Smooth muscle cell (in vitro differentiated cells): ENCODE measurements around the gene EMP1. TPM values are rescaled to one million over a fixed set of nuclear protein-coding genes. Genes with fewer than 3 reads are reported as not detected.
A peak's percentile ranks its signal among the peaks of the same experiment; 100 is the strongest.

ENCODE experiments used
- DNase-seq: peaks from one replicate; lab custom pipeline; 2025; ENCODE audit not compliant: unreplicated experiment; lab: John Stamatoyannopoulos, UW
- H2AFZ ChIP-seq: fragments of 200-600 bp; sonication (generic); 2 replicates; pipeline ENCODE4 v1.6.0; 2016; ENCODE audit warnings: antibody characterized with exemption, low read depth, mild to moderate bottlenecking
- H3F3A ChIP-seq: fragments of 200-600 bp; sonication (generic); 2 replicates; pipeline ENCODE4 v1.6.0; 2017; ENCODE audit warnings: antibody characterized with exemption, low read depth
- H3K27ac ChIP-seq: fragments of 200-600 bp; sonication (generic); 2 replicates; pipeline ENCODE4 v1.5.1; 2016; ENCODE audit warnings: low read depth, mild to moderate bottlenecking
- H3K27me3 ChIP-seq: fragments of 200-600 bp; sonication (generic); 2 replicates; pipeline ENCODE4 v1.6.1; 2016; ENCODE audit warnings: low read depth, mild to moderate bottlenecking
- H3K36me3 ChIP-seq: fragments of 200-600 bp; sonication (generic); 2 replicates; pipeline ENCODE4 v1.5.1; 2016; ENCODE audit warnings: low read depth
- H3K4me1 ChIP-seq: fragments of 200-600 bp; sonication (generic); 2 replicates; pipeline ENCODE4 v1.5.1; 2016; ENCODE audit warnings: low read depth
- H3K4me2 ChIP-seq: fragments of 200-600 bp; sonication (generic); 2 replicates; pipeline ENCODE4 v1.6.0; 2016; ENCODE audit warnings: mild to moderate bottlenecking
- H3K4me3 ChIP-seq: fragments of 200-600 bp; sonication (generic); 2 replicates; pipeline ENCODE4 v1.5.1; 2016; ENCODE audit warnings: mild to moderate bottlenecking
- H3K79me2 ChIP-seq: fragments of 200-600 bp; sonication (generic); 2 replicates; pipeline ENCODE4 v1.6.0; 2016; ENCODE audit warnings: low read depth, mild to moderate bottlenecking
- H3K9ac ChIP-seq: fragments of 200-600 bp; sonication (generic); 2 replicates; pipeline ENCODE4 v1.6.0; 2016; ENCODE audit warnings: low read depth
- H3K9me3 ChIP-seq: fragments of 200-600 bp; sonication (generic); replicated peaks from 2 replicates; pipeline ENCODE4 v1.5.1; 2016; ENCODE audit warnings: low read depth
- H4K20me1 ChIP-seq: fragments of 200-600 bp; sonication (generic); 2 replicates; pipeline ENCODE4 v1.6.0; 2016; ENCODE audit warnings: low read depth
- CTCF ChIP-seq: fragments of 200-600 bp; sonication (generic); IDR thresholded peaks from 2 replicates; pipeline ENCODE4 v1.5.1; 2017; ENCODE audit warnings: borderline replicate concordance, mild to moderate bottlenecking, antibody characterized with exemption; ENCODE audit not compliant: insufficient read depth, poor library complexity, severe bottlenecking
- WGBS: methylation state at CpG from one replicate; pipeline ENCODE4 v1.1.7; 2016; ENCODE audit warnings: low lambda C conversion rate; 5-methylcytosine and 5-hydroxymethylcytosine counted together
- polyA plus RNA-seq: library from polyadenylated mRNA; unstranded; fragments of >200 nt; fragmentation: Nextera tagmentation; extraction: Ambion mirVana; gene quantifications from 2 replicates; pipeline ENCODE4 v1.2.1, GENCODE V29; 2016
- total RNA-seq: library from RNA; depleted of rRNA; stranded (reverse); fragments of >200 nt; gene quantifications from 2 replicates; pipeline ENCODE4 v1.2.3, GENCODE V29; 2014

Gene EMP1
- total and polyA plus RNA-seq, 2 experiments from 2014 or later, result 13.2 to 52.0 TPM

GRCh38 chr12:13175499-13175898, 21.0 kb upstream of the EMP1 start:
- WGBS, result 37% methylated on average over 4 of the region's 4 CpGs
- DNase-seq, result no peak
- H3K36me3 ChIP-seq, result no peaks in the 10 kb centered on the region
- H3K27ac ChIP-seq, result peak overlapping the region; percentile 93
- no peaks in the 10 kb centered on the region for H3K79me2 ChIP-seq
- H3F3A ChIP-seq, result peaks cover 24% of the 10 kb centered on the region
- H3K4me3 ChIP-seq, result no peak overlapping the region
- H2AFZ ChIP-seq, result no peak overlapping the region
- no peaks in the 10 kb centered on the region for H3K9me3 ChIP-seq
- no peaks in the 10 kb centered on the region for H4K20me1 ChIP-seq
- H3K9ac ChIP-seq, result no peak overlapping the region
- H3K4me2 ChIP-seq, result peak overlapping the region; percentile 35
- no peak for TF ChIP-seq CTCF
- peaks cover 53% of the 10 kb centered on the region for H3K4me1 ChIP-seq
- H3K27me3 ChIP-seq, result no peaks in the 10 kb centered on the region

GRCh38 chr12:13176256-13176655, 20.3 kb upstream of the EMP1 start:
- Histone ChIP-seq H3K27me3 (no peaks in the 10 kb centered on the region), H3K4me2 (no peak overlapping the region), H3K9me3 (no peaks in the 10 kb centered on the region), H3K4me3 (no peak overlapping the region), H2AFZ (no peak overlapping the region), H4K20me1 (no peaks in the 10 kb centered on the region), H3F3A (peaks cover 24% of the 10 kb centered on the region), H3K36me3 (no peaks in the 10 kb centered on the region), H3K27ac (peak overlapping the region; percentile 93), H3K9ac (no peak overlapping the region), H3K4me1 (peaks cover 51% of the 10 kb centered on the region), H3K79me2 (no peaks in the 10 kb centered on the region)
- no peak for DNase-seq
- 82% methylated on average over 4 of the region's 4 CpGs for WGBS
- TF ChIP-seq CTCF, result no peak

- no peak for TF ChIP-seq CTCF
- peaks cover 39% of the 10 kb centered on the region for H3K4me1 ChIP-seq
- H3K36me3 ChIP-seq, result no peaks in the 10 kb centered on the region
- no peak for DNase-seq
- no peaks in the 10 kb centered on the region for H4K20me1 ChIP-seq
- no peaks in the 10 kb centered on the region for H3K79me2 ChIP-seq
- no peak overlapping the region for H3K4me2 ChIP-seq
- no peaks in the 10 kb centered on the region for H3K9me3 ChIP-seq
- peaks cover 26% of the 10 kb centered on the region for H3F3A ChIP-seq
- H2AFZ ChIP-seq, result no peak overlapping the region
- no peaks in the 10 kb centered on the region for H3K27me3 ChIP-seq
- H3K27ac ChIP-seq, result no peak overlapping the region
- no peak overlapping the region for H3K4me3 ChIP-seq
- no peak overlapping the region for H3K9ac ChIP-seq
- WGBS, result 91% methylated on average over 4 of the region's 4 CpGs
Measured at GRCh38 chr12:13177373-13177772, 19.2 kb upstream of the EMP1 start.

GRCh38 chr12:13177906-13178305, 18.6 kb upstream of the EMP1 start:
- 89% methylated on average over 4 of the region's 4 CpGs for WGBS
- no peak overlapping the region for H3K4me2 ChIP-seq

More at GRCh38 chr12:13177906-13178305, 18.6 kb upstream of the EMP1 start:
- H2AFZ ChIP-seq, result no peak overlapping the region
- no peak overlapping the region for H3K4me3 ChIP-seq
- H3K79me2 ChIP-seq, result no peaks in the 10 kb centered on the region
- no peak for TF ChIP-seq CTCF
- peaks cover 34% of the 10 kb centered on the region for H3K4me1 ChIP-seq
- no peak for DNase-seq
- H3K9ac ChIP-seq, result no peak overlapping the region
- no peaks in the 10 kb centered on the region for H3K36me3 ChIP-seq
- H4K20me1 ChIP-seq, result no peaks in the 10 kb centered on the region
- H3K27me3 ChIP-seq, result no peaks in the 10 kb centered on the region
- H3F3A ChIP-seq, result peaks cover 23% of the 10 kb centered on the region
- H3K9me3 ChIP-seq, result no peaks in the 10 kb centered on the region
- no peak overlapping the region for H3K27ac ChIP-seq
